ENCODE results near the gene CLDN9. TPM values are rescaled to one million over a fixed set of nuclear protein-coding genes. Genes with fewer than 3 reads are reported as not detected.

Gene CLDN9
- total RNA-seq, 2 donors from 2014 or later, result 0.14 TPM; not detected in 1

DNA sequence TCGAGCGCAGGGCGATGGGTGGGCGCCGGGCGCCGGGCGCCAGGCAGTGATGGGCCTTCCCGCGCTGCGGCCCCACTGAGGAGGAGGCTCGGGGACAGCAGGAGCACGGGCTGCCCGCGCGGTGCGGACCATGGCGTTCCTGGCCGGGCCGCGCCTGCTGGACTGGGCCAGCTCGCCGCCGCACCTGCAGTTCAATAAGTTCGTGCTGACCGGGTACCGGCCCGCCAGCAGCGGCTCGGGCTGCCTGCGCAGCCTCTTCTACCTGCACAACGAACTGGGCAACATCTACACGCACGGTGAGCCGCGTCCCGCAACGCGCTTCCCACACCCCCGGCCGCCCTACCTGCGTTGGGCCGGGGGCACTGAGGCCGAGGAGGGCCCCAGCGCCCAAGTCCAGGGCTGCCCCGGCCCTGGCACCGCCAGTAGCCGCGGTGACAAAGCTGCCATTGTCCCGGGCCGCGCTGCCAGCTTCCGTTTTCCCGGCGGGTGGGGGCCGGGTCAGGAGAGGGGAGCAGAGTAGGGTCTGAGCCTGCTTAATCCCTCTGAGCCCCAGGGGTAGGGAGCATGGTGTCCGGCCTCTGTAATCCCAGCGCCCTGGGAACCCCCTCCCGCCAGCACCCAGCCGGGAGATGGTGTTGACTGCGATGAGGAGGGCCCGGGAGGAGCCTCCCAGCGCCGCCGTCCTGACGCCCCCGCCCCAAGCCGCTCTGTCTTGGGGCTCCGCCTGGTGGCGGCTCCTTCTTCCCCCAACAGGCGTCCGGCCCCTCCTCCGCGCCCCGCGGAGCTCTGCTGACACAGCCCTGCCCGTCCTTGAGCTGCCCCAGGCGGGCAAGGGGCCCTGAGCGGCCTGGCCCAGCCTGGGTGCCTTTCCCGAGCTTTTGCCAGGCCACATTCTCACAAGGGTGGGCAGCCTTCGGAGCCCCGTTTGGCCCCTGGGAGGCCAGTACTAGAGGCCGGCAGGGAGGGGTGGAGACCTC is 42.9 kb upstream of the CLDN9 start:
- peak; percentile 90 to 91 for DNase-seq
- H3K27me3 Mint-ChIP-seq (ENCODE audit: low read depth), result peaks cover 19% of the 10 kb centered on the region
- peaks cover 26% of the 10 kb centered on the region for H3K4me1 Mint-ChIP-seq (ENCODE audit: low read depth)
- H3K4me3 Mint-ChIP-seq, result peak overlapping the region; percentile 82 to 86
- H3K9me3 Mint-ChIP-seq, result no peaks in the 10 kb centered on the region
- peak; percentile 73 to 74 for ATAC-seq (replicated peaks in 1 of 2)
- H3K27ac Mint-ChIP-seq, result no peak overlapping the region
- peaks cover 3 to 10% of the 10 kb centered on the region in 2 donors for H3K36me3 Mint-ChIP-seq (ENCODE audit: insufficient read depth in 2 of 2)

GRCh38 chr16:2970563-2970962 is 42.2 kb upstream of the CLDN9 start:
- Mint-ChIP-seq H3K36me3 (ENCODE audit: insufficient read depth in 2 of 2) (peaks cover 3 to 10% of the 10 kb centered on the region in 2 donors), H3K4me1 (ENCODE audit: low read depth) (peaks cover 26% of the 10 kb centered on the region), H3K4me3 (peak overlapping the region; percentile 82 to 86), H3K27ac (no peak overlapping the region), H3K9me3 (no peaks in the 10 kb centered on the region), H3K27me3 (ENCODE audit: low read depth) (peaks cover 15% of the 10 kb centered on the region)
- ATAC-seq (replicated peaks in 1 of 2) (no peak), DNase-seq (no peak)

DNA sequence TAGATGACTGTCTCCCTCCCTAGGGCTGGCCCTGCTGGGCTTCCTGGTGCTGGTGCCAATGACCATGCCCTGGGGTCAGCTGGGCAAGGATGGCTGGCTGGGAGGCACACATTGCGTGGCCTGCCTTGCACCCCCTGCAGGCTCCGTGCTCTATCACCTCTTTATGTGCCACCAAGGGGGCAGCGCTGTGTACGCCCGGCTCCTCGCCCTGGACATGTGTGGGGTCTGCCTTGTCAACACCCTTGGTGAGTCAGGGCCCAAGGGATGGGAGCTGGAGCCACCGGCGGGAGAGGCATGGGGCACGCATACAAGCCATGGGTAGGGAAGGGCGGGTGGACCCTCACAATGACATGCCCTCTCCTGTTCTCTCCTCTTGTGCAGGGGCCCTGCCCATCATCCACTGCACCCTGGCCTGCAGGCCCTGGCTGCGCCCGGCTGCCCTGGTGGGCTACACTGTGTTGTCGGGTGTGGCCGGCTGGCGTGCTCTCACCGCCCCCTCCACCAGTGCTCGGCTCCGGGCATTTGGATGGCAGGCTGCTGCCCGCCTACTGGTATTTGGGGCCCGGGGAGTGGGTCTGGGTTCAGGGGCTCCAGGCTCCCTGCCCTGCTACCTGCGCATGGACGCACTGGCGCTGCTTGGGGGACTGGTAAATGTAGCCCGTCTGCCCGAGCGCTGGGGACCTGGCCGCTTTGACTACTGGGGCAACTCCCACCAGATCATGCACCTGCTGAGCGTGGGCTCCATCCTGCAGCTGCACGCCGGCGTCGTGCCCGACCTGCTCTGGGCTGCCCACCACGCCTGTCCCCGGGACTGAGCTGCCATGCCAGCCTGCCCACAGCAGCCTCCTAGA is 41.4 kb upstream of the CLDN9 start:
- Mint-ChIP-seq H3K27me3 (ENCODE audit: low read depth) (peaks cover 10% of the 10 kb centered on the region), H3K4me3 (peak overlapping the region; percentile 82 to 86), H3K4me1 (ENCODE audit: low read depth) (peaks cover 26% of the 10 kb centered on the region), H3K9me3 (no peaks in the 10 kb centered on the region), H3K36me3 (ENCODE audit: insufficient read depth in 2 of 2) (peaks cover 3 to 10% of the 10 kb centered on the region in 2 donors), H3K27ac (no peak overlapping the region)
- ATAC-seq (replicated peaks in 1 of 2), result no peak
- DNase-seq, result no peak

DNA sequence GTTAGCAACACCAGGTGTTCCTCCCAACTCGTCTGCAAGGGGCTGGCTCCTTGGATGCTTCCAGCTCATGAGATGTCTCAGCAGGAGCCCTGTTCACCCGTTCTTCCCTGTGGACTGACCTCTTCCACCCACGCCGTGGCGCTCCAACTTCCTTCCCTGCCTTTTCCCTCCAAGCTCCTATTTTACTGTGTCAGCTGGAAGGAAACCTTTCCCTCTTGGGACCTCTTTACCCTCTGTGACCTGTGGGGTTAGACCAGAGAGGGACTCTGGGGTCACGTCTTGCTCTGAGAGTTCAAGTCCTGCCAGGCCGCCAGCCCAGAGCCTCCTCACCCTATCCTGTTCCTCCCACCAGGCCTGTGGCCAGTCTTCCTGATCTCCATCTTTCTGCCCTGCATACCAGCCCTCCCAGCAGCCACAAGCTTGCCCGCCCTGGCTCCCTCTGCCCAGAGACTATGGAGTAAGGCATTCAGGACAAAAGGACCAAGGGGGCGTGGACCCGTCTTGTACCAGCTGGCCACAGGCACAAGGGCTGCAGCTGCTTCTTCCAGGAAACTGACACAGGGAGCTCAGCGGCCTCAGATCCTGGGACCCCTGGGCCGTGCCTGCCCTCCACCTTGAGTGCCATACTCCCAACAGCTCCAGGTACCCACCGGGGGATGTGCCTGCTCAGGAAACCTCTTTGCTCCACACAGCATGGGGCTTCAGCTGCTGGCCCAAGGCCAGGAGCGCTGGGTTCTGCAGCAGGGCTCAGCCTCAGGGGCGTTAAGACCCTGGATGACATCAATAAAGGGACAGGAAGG is 40.5 kb upstream of the CLDN9 start:
- ATAC-seq (replicated peaks in 1 of 2), result no peak
- H3K36me3 Mint-ChIP-seq (ENCODE audit: insufficient read depth in 2 of 2), result peaks cover 3 to 10% of the 10 kb centered on the region in 2 donors
- H3K27me3 Mint-ChIP-seq (ENCODE audit: low read depth), result peaks cover 10% of the 10 kb centered on the region
- DNase-seq, result no peak
- no peak overlapping the region for H3K27ac Mint-ChIP-seq
- H3K4me1 Mint-ChIP-seq (ENCODE audit: low read depth), result peaks cover 26% of the 10 kb centered on the region
- H3K4me3 Mint-ChIP-seq, result peak overlapping the region; percentile 8 to 44
- H3K9me3 Mint-ChIP-seq, result no peaks in the 10 kb centered on the region

DNA sequence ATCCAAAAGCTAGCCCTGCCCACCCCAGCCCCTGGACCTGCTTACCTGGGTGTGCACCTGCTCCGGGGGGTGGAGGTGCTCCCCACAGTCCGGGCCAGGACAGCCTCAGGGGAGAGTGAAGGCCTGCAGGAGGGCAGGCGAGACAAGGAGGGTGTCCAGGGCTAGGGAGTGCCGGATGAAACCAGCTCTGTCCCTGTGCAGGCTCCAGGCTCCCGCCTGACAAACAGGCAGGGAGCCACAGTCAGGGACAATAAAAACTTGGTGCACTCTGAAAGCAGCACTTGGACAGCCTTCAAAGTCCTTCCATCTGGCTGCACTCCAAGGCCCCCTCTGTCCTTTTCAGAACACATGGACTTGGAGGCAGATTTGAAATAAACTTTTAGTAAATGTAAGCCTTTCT is 39.6 kb upstream of the CLDN9 start:
- DNase-seq (no peak), ATAC-seq (replicated peaks in 1 of 2) (no peak)
- no peak overlapping the region for H3K4me3 Mint-ChIP-seq
- no peak overlapping the region for H3K27ac Mint-ChIP-seq
- peaks cover 22% of the 10 kb centered on the region for H3K4me1 Mint-ChIP-seq (ENCODE audit: low read depth)
- H3K9me3 Mint-ChIP-seq, result no peaks in the 10 kb centered on the region
- H3K27me3 Mint-ChIP-seq (ENCODE audit: low read depth), result peaks cover 6% of the 10 kb centered on the region
- peaks cover 5 to 12% of the 10 kb centered on the region in 2 donors for H3K36me3 Mint-ChIP-seq (ENCODE audit: insufficient read depth in 2 of 2)

DNA sequence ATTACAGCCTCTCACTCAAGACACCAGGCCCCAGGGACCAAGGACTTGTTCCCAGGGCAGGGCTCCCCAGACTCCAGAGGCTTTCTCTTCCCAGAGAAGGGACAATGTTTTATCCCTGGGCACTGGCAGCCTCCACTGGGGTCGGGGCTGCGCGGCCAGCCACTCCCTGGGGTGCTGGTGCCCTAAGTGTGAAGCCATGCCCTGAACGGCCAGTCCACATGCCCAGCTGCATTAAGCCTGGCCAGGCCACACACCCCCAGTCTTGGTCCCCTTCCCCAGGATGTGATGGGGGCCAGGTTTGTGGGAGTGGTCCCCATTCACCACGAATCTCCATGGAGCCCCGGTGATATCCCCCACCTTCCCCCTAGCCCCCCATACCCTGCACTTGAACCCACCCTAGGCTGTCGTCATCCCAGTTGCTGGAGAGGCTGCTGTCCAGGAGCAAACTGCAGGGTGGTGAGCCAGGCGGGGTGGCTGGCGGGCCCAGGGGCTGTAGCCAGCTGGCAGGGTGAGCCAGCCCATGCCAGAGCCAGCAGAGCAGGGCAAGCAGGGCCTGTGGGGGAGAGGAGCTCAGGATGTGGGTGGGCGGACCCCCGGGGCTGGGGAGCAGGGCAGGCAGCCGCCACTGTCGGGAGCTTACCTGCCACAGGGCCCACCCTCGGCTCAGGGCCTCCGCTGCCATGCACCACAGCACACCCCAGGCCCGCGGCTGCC is 39.0 kb upstream of the CLDN9 start:
- Mint-ChIP-seq H3K4me1 (ENCODE audit: low read depth) (peaks cover 16% of the 10 kb centered on the region), H3K4me3 (no peak overlapping the region), H3K27ac (no peak overlapping the region), H3K9me3 (no peaks in the 10 kb centered on the region), H3K36me3 (ENCODE audit: insufficient read depth in 2 of 2) (peaks cover 5 to 12% of the 10 kb centered on the region in 2 donors), H3K27me3 (ENCODE audit: low read depth) (no peaks in the 10 kb centered on the region)
- DNase-seq (no peak), ATAC-seq (replicated peaks in 1 of 2) (no peak)

- H3K4me1 Mint-ChIP-seq (ENCODE audit: low read depth), result peaks cover 15% of the 10 kb centered on the region
- H3K27me3 Mint-ChIP-seq (ENCODE audit: low read depth), result no peaks in the 10 kb centered on the region
- ATAC-seq (replicated peaks in 1 of 2), result no peak
- H3K27ac Mint-ChIP-seq, result no peak overlapping the region
- no peak for DNase-seq
- H3K9me3 Mint-ChIP-seq, result no peaks in the 10 kb centered on the region
- peaks cover 5 to 12% of the 10 kb centered on the region in 2 donors for H3K36me3 Mint-ChIP-seq (ENCODE audit: insufficient read depth in 2 of 2)
- H3K4me3 Mint-ChIP-seq, result no peak overlapping the region
Observed at GRCh38 chr16:2974319-2975056, 38.2 kb upstream of the CLDN9 start.

DNA sequence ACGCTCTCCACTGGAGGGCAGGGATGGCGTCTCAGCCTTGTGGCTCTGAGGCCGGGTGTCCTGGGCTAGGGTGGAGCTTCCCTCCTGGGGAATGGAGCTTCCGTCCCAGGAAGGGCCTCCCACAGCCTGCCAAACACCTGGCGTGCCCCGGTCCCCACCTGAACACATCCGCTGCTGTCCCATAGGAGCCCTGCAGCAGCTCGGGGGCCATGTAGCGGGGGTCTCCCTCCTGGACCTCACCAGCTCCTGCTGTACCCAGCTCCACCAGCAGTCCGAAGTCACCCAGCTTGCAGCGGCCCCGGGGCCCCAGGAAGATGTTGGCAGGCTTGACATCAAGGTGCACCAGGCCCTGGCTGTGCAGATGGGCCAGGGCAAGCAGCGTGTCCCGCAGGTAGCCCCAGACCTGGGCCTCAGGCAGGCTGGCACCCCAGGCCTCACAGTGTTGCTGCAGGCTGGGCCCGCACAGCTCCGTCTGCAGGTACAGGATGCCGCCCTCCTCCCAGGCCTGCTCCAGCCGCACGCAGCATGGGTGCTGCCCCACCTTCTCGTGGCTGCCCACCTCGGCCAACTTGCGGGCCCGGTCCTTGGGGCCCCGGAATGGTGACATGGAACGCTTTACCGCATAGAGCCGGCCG is 37.4 kb upstream of the CLDN9 start:
- Mint-ChIP-seq H3K9me3 (no peaks in the 10 kb centered on the region), H3K27ac (no peak overlapping the region), H3K4me3 (no peak overlapping the region), H3K27me3 (ENCODE audit: low read depth) (no peaks in the 10 kb centered on the region), H3K36me3 (ENCODE audit: insufficient read depth in 2 of 2) (peaks cover 5 to 15% of the 10 kb centered on the region in 2 donors), H3K4me1 (ENCODE audit: low read depth) (peaks cover 14% of the 10 kb centered on the region)
- DNase-seq (no peak), ATAC-seq (replicated peaks in 1 of 2) (no peak)

DNA sequence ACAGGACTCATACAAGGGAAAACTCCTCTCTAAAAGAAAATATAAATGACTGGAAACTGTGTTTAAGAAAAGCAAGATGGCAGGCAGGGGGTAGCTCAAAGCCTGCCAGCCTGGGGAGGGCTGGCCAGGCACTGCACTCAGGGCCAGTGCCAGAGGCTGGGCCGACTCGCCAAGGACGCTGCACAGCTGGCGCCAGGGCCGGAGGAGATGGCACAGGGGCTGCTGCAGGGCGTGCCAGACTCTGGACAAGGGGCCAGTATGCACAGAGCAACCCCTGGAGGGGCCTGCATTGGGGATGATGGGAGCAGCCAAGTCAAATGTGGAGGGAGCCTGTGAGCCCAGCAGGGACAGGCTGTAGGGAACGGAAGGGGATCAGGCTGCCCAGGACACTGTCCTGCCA is 36.5 kb upstream of the CLDN9 start:
- H3K9me3 Mint-ChIP-seq, result no peaks in the 10 kb centered on the region
- ATAC-seq (replicated peaks in 1 of 2), result no peak
- H3K36me3 Mint-ChIP-seq (ENCODE audit: insufficient read depth in 2 of 2), result peaks cover 5 to 15% of the 10 kb centered on the region in 2 donors
- peaks cover 12% of the 10 kb centered on the region for H3K4me1 Mint-ChIP-seq (ENCODE audit: low read depth)
- no peaks in the 10 kb centered on the region for H3K27me3 Mint-ChIP-seq (ENCODE audit: low read depth)
- H3K27ac Mint-ChIP-seq, result no peak overlapping the region
- H3K4me3 Mint-ChIP-seq, result no peak overlapping the region
- no peak for DNase-seq

- H3K4me1 Mint-ChIP-seq (ENCODE audit: low read depth), result peaks cover 16% of the 10 kb centered on the region
- H3K36me3 Mint-ChIP-seq (ENCODE audit: insufficient read depth in 2 of 2), result peaks cover 5 to 15% of the 10 kb centered on the region in 2 donors
- H3K27me3 Mint-ChIP-seq (ENCODE audit: low read depth), result no peaks in the 10 kb centered on the region
- no peak for ATAC-seq (replicated peaks in 1 of 2)
- no peaks in the 10 kb centered on the region for H3K9me3 Mint-ChIP-seq
- no peak overlapping the region for H3K4me3 Mint-ChIP-seq
- H3K27ac Mint-ChIP-seq, result no peak overlapping the region
- DNase-seq, result no peak
Observed at GRCh38 chr16:2976673-2977072, 36.0 kb upstream of the CLDN9 start.

- Mint-ChIP-seq H3K36me3 (ENCODE audit: insufficient read depth in 2 of 2) (peaks cover 1 to 11% of the 10 kb centered on the region in 2 donors), H3K4me1 (ENCODE audit: low read depth) (peaks cover 14% of the 10 kb centered on the region), H3K9me3 (no peaks in the 10 kb centered on the region), H3K27ac (no peak overlapping the region), H3K4me3 (no peak overlapping the region), H3K27me3 (ENCODE audit: low read depth) (no peaks in the 10 kb centered on the region)
- DNase-seq (no peak), ATAC-seq (replicated peaks in 1 of 2) (no peak)
Observed at GRCh38 chr16:2977440-2977839, 35.3 kb upstream of the CLDN9 start.
